HG02623 (cell line): ENCODE data around the gene MYO1H.

ENCODE experiments used
- ATAC-seq: cut with Tn5 transposase; IDR thresholded peaks from one replicate; pipeline ENCODE4 v1.9.1; 2021; ENCODE audit warnings: moderate library complexity; ENCODE audit not compliant: unreplicated experiment

The MYO1H gene

GRCh38 chr12:109489955-109490565 is 142.4 kb downstream of the MYO1H start:
- no peak for ATAC-seq

GRCh38 chr12:109491671-109492070 is 144.0 kb downstream of the MYO1H start:
- no peak for ATAC-seq

- no peak for ATAC-seq
Measured at GRCh38 chr12:109492371-109492770, 144.7 kb downstream of the MYO1H start.

- ATAC-seq, result no peak
Measured at GRCh38 chr12:109493090-109493489, 145.4 kb downstream of the MYO1H start.

GRCh38 chr12:109493938-109494337 is 146.2 kb downstream of the MYO1H start:
- ATAC-seq, result no peak

- ATAC-seq, result no peak
Measured at GRCh38 chr12:109494348-109494881, 146.7 kb downstream of the MYO1H start.

- ATAC-seq, result no peak
Measured at GRCh38 chr12:109495012-109495411, 147.3 kb downstream of the MYO1H start.

GRCh38 chr12:109496306-109496705 is 148.6 kb downstream of the MYO1H start:
- ATAC-seq, result no peak

GRCh38 chr12:109497675-109498074 is 150.0 kb downstream of the MYO1H start:
- ATAC-seq, result no peak
